CD4-positive, alpha-beta T cell treated with Interleukin-10 for 1 hour (primary cell): Measurements from ENCODE around the gene EIF4G3.
A peak's percentile ranks its signal among the peaks of the same experiment; 100 is the strongest.

Experiments used
- DNase-seq: peaks from one replicate; pipeline ENCODE4 v3.0.0-alpha.2; 2020

The EIF4G3 gene

GRCh38 chr1:20987831-20988825 is 188.6 kb downstream of the EIF4G3 start:
- no peak for DNase-seq

- DNase-seq: no peak
Observed at GRCh38 chr1:20983297-20983889, 193.3 kb downstream of the EIF4G3 start.

GRCh38 chr1:20982316-20982715 is 194.4 kb downstream of the EIF4G3 start:
- no peak for DNase-seq

- DNase-seq: peak; percentile 5
Observed at GRCh38 chr1:20981915-20982314, 194.8 kb downstream of the EIF4G3 start.

- no peak for DNase-seq
Observed at GRCh38 chr1:20980051-20980450, 196.6 kb downstream of the EIF4G3 start.

GRCh38 chr1:20978413-20978812 is 198.3 kb downstream of the EIF4G3 start:
- no peak for DNase-seq

- no peak for DNase-seq
Observed at GRCh38 chr1:20975668-20976067, 201.0 kb downstream of the EIF4G3 start.

GRCh38 chr1:20974951-20975350 is 201.7 kb downstream of the EIF4G3 start:
- DNase-seq: no peak

- no peak for DNase-seq
Observed at GRCh38 chr1:20974069-20974468, 202.6 kb downstream of the EIF4G3 start.

GRCh38 chr1:20972855-20973254 is 203.8 kb downstream of the EIF4G3 start:
- DNase-seq: no peak

GRCh38 chr1:20964540-20965484 is 211.9 kb downstream of the EIF4G3 start:
- no peak for DNase-seq

GRCh38 chr1:20962576-20963258 is 214.0 kb downstream of the EIF4G3 start:
- no peak for DNase-seq

- no peak for DNase-seq
Observed at GRCh38 chr1:20958430-20958829, 218.3 kb downstream of the EIF4G3 start.

GRCh38 chr1:20956272-20956671 is 220.4 kb downstream of the EIF4G3 start:
- no peak for DNase-seq

GRCh38 chr1:20950679-20951078 is 226.0 kb downstream of the EIF4G3 start:
- no peak for DNase-seq

GRCh38 chr1:20949871-20950590 is 226.7 kb downstream of the EIF4G3 start:
- no peak for DNase-seq

- DNase-seq: no peak
Observed at GRCh38 chr1:20948101-20948500, 228.6 kb downstream of the EIF4G3 start.

- DNase-seq: no peak
Observed at GRCh38 chr1:20947409-20947808, 229.3 kb downstream of the EIF4G3 start.

GRCh38 chr1:20936621-20937020 is 240.1 kb downstream of the EIF4G3 start:
- no peak for DNase-seq

GRCh38 chr1:20936216-20936615 is 240.5 kb downstream of the EIF4G3 start:
- no peak for DNase-seq

- no peak for DNase-seq
Observed at GRCh38 chr1:20935717-20936116, 241.0 kb downstream of the EIF4G3 start.
